IPS-18c (cell line): ENCODE measurements around the gene GCHFR.
A peak's percentile ranks its signal among the peaks of the same experiment; 100 is the strongest.

ENCODE experiments used
- H3K4me3 ChIP-seq: 2 replicates; pipeline ENCODE4 v1.7.0; 2013; ENCODE audit warnings: low read depth, mild to moderate bottlenecking, low read length, moderate library complexity; ENCODE audit not compliant: insufficient read depth
- H3K9me3 ChIP-seq: one replicate; pipeline ENCODE4 v1.6.1; 2013; ENCODE audit warnings: mild to moderate bottlenecking, low read length, moderate library complexity; ENCODE audit not compliant: control insufficient read depth, insufficient read depth

The GCHFR gene

GRCh38 chr15:40763801-40764628, at the start of gene GCHFR:
Gene GCHFR (plus strand): TSS chr15:40764068. CDS start chr15:40764181, 113 bp downstream.
- H3K4me3 ChIP-seq, result peak within 1 kb of the TSS; percentile 81
- no peaks in the 10 kb centered on the region for H3K9me3 ChIP-seq

DNA sequence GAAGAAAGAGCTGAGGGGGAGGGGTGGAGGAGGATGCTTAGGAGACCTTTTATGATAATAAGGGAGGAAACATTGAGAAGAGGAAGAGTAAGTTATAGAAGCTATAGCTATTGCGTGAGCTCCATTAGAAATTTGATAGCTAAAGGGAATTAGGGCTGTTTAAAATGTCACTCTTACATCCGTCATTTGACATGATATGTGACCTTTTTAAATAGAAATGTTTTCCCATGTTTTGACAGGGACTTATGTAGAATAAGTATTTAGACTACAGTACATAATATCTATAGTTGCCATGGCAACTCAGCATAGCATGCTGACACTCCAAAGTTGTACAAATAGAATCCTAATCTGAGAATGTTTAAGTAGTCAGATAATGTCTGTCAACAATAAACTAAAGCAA, 49.7 kb upstream of the GCHFR start:
- no peaks in the 10 kb centered on the region for H3K9me3 ChIP-seq
- no peak overlapping the region for H3K4me3 ChIP-seq

GRCh38 chr15:40716165-40716564, 47.7 kb upstream of the GCHFR start:
- Histone ChIP-seq H3K4me3 (no peak overlapping the region), H3K9me3 (no peaks in the 10 kb centered on the region)

- H3K4me3 ChIP-seq, result no peak overlapping the region
- no peaks in the 10 kb centered on the region for H3K9me3 ChIP-seq
Measured at GRCh38 chr15:40721701-40722100, 42.2 kb upstream of the GCHFR start.

- H3K9me3 ChIP-seq, result no peaks in the 10 kb centered on the region
- H3K4me3 ChIP-seq, result no peak overlapping the region
Measured at GRCh38 chr15:40722354-40722753, 41.5 kb upstream of the GCHFR start.

GRCh38 chr15:40722934-40723333, 40.9 kb upstream of the GCHFR start:
- no peak overlapping the region for H3K4me3 ChIP-seq

DNA sequence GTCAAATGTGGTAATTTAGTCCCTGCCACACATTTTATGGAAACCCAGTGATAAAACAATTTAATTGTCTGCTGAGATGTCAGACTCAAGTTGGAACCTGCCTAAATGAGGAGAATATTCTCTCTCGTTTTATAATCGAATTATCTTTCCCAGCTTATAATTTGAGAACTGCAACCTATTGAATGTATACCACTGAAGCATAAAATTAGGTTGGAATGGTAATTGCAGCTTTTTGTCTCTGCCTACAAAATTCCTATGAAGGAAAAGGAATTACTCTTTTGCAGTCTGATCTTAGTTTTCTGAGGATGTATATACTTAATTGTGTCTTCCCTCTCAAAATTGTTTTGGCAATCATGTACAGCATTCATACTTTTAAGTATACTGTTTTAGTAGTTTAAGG, 39.9 kb upstream of the GCHFR start:
- Histone ChIP-seq H3K9me3 (no peaks in the 10 kb centered on the region), H3K4me3 (no peak overlapping the region)

More at GRCh38 chr15:40722934-40723333, 40.9 kb upstream of the GCHFR start:
- no peaks in the 10 kb centered on the region for H3K9me3 ChIP-seq

DNA sequence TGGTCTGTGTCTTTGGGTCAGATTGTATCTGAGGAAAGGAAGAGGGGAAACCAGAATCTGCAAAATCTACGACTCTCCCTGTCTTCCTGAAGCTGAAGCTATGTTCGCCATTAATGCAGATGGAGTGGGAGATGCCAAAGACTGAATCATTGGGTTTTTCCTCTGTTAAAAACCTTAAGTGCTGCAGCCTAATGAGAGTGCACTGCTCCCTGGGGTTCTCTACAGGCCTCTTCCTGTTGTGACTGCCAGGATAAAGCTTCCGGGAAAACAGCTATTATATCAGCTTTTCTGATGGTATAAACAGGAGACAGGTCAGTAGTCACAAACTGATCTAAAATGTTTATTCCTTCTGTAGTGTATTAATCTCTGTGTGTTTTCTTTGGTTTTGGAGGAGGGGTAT, 32.8 kb upstream of the GCHFR start:
- H3K9me3 ChIP-seq, result no peaks in the 10 kb centered on the region
- no peak overlapping the region for H3K4me3 ChIP-seq

GRCh38 chr15:40736575-40736974, 27.3 kb upstream of the GCHFR start:
- H3K4me3 ChIP-seq, result no peak overlapping the region
- H3K9me3 ChIP-seq, result no peaks in the 10 kb centered on the region

- no peaks in the 10 kb centered on the region for H3K9me3 ChIP-seq
- H3K4me3 ChIP-seq, result no peak overlapping the region
Measured at GRCh38 chr15:40737048-40737447, 26.8 kb upstream of the GCHFR start.

- Histone ChIP-seq H3K9me3 (no peaks in the 10 kb centered on the region), H3K4me3 (no peak overlapping the region)
Measured at GRCh38 chr15:40739047-40739446, 24.8 kb upstream of the GCHFR start.

GRCh38 chr15:40739854-40740253, 24.0 kb upstream of the GCHFR start:
- no peaks in the 10 kb centered on the region for H3K9me3 ChIP-seq

GRCh38 chr15:40743485-40743901, 20.4 kb upstream of the GCHFR start:
- H3K9me3 ChIP-seq, result no peaks in the 10 kb centered on the region
- no peak overlapping the region for H3K4me3 ChIP-seq

More at GRCh38 chr15:40739854-40740253, 24.0 kb upstream of the GCHFR start:
- no peak overlapping the region for H3K4me3 ChIP-seq

- no peaks in the 10 kb centered on the region for H3K9me3 ChIP-seq
- no peak overlapping the region for H3K4me3 ChIP-seq
Measured at GRCh38 chr15:40743921-40744814, 19.7 kb upstream of the GCHFR start.

GRCh38 chr15:40744815-40745152, 19.1 kb upstream of the GCHFR start:
- H3K4me3 ChIP-seq, result no peak overlapping the region
- H3K9me3 ChIP-seq, result no peaks in the 10 kb centered on the region

GRCh38 chr15:40746916-40747418, 16.9 kb upstream of the GCHFR start:
- H3K4me3 ChIP-seq, result no peak overlapping the region
- H3K9me3 ChIP-seq, result no peaks in the 10 kb centered on the region

- H3K4me3 ChIP-seq, result no peak overlapping the region
- H3K9me3 ChIP-seq, result no peaks in the 10 kb centered on the region
Measured at GRCh38 chr15:40747685-40748631, 15.9 kb upstream of the GCHFR start.
